WTC11 (cell line): ENCODE measurements around the gene WBP2.

Experiments used
- CREB1 ChIP-seq: sonication (generic); formaldehyde crosslinking; IDR thresholded peaks from 2 replicates; pipeline ENCODE4 v1.8.0; 2023; ENCODE audit warnings: mild to moderate bottlenecking, missing genetic modification reagents
- CREM ChIP-seq: sonication (generic); formaldehyde crosslinking; IDR thresholded peaks from 2 replicates; pipeline ENCODE4 v1.8.1; 2022; ENCODE audit warnings: mild to moderate bottlenecking, missing genetic modification reagents, moderate library complexity
- ETV6 ChIP-seq: sonication (generic); formaldehyde crosslinking; IDR thresholded peaks from 2 replicates; pipeline ENCODE4 v1.8.1; 2022; ENCODE audit warnings: mild to moderate bottlenecking, missing genetic modification reagents
- MAX ChIP-seq: sonication (generic); formaldehyde crosslinking; IDR thresholded peaks from 2 replicates; pipeline ENCODE4 v1.8.0; 2022; ENCODE audit warnings: mild to moderate bottlenecking, missing genetic modification reagents
- TEAD1 ChIP-seq: sonication (generic); formaldehyde crosslinking; IDR thresholded peaks from 2 replicates; pipeline ENCODE4 v1.8.0; 2022; ENCODE audit warnings: mild to moderate bottlenecking, missing genetic modification reagents
- ZNF671 ChIP-seq: fragments of 250-450 bp; sonication (Bioruptor Pico); IDR thresholded peaks from 2 replicates; pipeline ENCODE4 v1.8.0; 2021; ENCODE audit warnings: mild to moderate bottlenecking
- TF ChIP-seq, protein P1 (sequence below): fragments of 200-600 bp; IDR thresholded peaks from 2 replicates; pipeline ENCODE4 v1.8.0; 2022; ENCODE audit warnings: antibody characterized with exemption
- TF ChIP-seq, protein P2 (sequence below): sonication (generic); formaldehyde crosslinking; IDR thresholded peaks from 2 replicates; pipeline ENCODE4 v1.8.0; 2022; ENCODE audit warnings: missing genetic modification reagents

- TF ChIP-seq, protein P1, sequence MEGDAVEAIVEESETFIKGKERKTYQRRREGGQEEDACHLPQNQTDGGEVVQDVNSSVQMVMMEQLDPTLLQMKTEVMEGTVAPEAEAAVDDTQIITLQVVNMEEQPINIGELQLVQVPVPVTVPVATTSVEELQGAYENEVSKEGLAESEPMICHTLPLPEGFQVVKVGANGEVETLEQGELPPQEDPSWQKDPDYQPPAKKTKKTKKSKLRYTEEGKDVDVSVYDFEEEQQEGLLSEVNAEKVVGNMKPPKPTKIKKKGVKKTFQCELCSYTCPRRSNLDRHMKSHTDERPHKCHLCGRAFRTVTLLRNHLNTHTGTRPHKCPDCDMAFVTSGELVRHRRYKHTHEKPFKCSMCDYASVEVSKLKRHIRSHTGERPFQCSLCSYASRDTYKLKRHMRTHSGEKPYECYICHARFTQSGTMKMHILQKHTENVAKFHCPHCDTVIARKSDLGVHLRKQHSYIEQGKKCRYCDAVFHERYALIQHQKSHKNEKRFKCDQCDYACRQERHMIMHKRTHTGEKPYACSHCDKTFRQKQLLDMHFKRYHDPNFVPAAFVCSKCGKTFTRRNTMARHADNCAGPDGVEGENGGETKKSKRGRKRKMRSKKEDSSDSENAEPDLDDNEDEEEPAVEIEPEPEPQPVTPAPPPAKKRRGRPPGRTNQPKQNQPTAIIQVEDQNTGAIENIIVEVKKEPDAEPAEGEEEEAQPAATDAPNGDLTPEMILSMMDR = no peak
- TF ChIP-seq TEAD1 (CRISPR knock-in tag) = no peak
- TF ChIP-seq ZNF671 (CRISPR knock-in tag) = no peak
- TF ChIP-seq CREB1 (CRISPR knock-in tag) = no peak
- TF ChIP-seq ETV6 (CRISPR knock-in tag) = no peak
- no peak for TF ChIP-seq CREM
- TF ChIP-seq, protein P2, sequence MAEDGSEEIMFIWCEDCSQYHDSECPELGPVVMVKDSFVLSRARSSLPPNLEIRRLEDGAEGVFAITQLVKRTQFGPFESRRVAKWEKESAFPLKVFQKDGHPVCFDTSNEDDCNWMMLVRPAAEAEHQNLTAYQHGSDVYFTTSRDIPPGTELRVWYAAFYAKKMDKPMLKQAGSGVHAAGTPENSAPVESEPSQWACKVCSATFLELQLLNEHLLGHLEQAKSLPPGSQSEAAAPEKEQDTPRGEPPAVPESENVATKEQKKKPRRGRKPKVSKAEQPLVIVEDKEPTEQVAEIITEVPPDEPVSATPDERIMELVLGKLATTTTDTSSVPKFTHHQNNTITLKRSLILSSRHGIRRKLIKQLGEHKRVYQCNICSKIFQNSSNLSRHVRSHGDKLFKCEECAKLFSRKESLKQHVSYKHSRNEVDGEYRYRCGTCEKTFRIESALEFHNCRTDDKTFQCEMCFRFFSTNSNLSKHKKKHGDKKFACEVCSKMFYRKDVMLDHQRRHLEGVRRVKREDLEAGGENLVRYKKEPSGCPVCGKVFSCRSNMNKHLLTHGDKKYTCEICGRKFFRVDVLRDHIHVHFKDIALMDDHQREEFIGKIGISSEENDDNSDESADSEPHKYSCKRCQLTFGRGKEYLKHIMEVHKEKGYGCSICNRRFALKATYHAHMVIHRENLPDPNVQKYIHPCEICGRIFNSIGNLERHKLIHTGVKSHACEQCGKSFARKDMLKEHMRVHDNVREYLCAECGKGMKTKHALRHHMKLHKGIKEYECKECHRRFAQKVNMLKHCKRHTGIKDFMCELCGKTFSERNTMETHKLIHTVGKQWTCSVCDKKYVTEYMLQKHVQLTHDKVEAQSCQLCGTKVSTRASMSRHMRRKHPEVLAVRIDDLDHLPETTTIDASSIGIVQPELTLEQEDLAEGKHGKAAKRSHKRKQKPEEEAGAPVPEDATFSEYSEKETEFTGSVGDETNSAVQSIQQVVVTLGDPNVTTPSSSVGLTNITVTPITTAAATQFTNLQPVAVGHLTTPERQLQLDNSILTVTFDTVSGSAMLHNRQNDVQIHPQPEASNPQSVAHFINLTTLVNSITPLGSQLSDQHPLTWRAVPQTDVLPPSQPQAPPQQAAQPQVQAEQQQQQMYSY = no peak
- TF ChIP-seq MAX (CRISPR knock-in tag) = no peak
Observed at GRCh38 chr17:75849724-75850123, 5.4 kb downstream of the WBP2 start.
